ENCODE data around the gene VPS52. TPM values are rescaled to one million over a fixed set of nuclear protein-coding genes. Genes with fewer than 3 reads are reported as not detected.

Gene VPS52
- total and polyA plus RNA-seq, 9 of the 15 experiments (the other 6 are each of a cell fraction or from before 2014, with no cell fraction given), result 24.4 to 103 (median 40.2) TPM

GRCh38 chr6:33248932-33249731 lies 22.5 kb downstream of the VPS52 start (continued):
- no peak for TF ChIP-seq CLOCK (CRISPR knock-in tag; IDR thresholded peaks at IDR 0.05; ENCODE audit: borderline replicate concordance)
- 0 out of 2 replicates have a peak, but pooled peaks have one; percentile 58 for TF ChIP-seq RREB1 (CRISPR knock-in tag; IDR thresholded peaks at IDR 0.05)
- TF ChIP-seq CHCHD3 (CRISPR knock-in tag; IDR thresholded peaks at IDR 0.05), result no peak
- no peak for TF ChIP-seq ZNF75A (CRISPR knock-in tag; IDR thresholded peaks at IDR 0.05)
- TF ChIP-seq ZNF655 (CRISPR knock-in tag; IDR thresholded peaks at IDR 0.05), result 0 out of 2 replicates have a peak, but pooled peaks have one; percentile 72
- no peak for TF ChIP-seq ZNF347 (CRISPR knock-in tag; IDR thresholded peaks at IDR 0.05; ENCODE audit: low read depth)
- no peak for TF ChIP-seq NCOA6 (IDR thresholded peaks at IDR 0.05)
- TF ChIP-seq ZNF197 (CRISPR knock-in tag; IDR thresholded peaks at IDR 0.05; ENCODE audit: low read depth), result no peak
- no peak for TF ChIP-seq NR2F6 (CRISPR knock-in tag; IDR thresholded peaks at IDR 0.05)
- TF ChIP-seq ZC3H4 (CRISPR knock-in tag; IDR thresholded peaks at IDR 0.05; ENCODE audit: borderline replicate concordance), result no peak
- TF ChIP-seq ZNF133 (CRISPR knock-in tag; IDR thresholded peaks at IDR 0.05), result no peak
- TF ChIP-seq TCFL5 (CRISPR knock-in tag; conservative IDR thresholded peaks at IDR 0.05), result no peak
- no peak for TF ChIP-seq ZBED1 (IDR thresholded peaks at IDR 0.05)
- TF ChIP-seq BHLHE40 (IDR thresholded peaks at IDR 0.05; ENCODE audit: low read length), result 0 out of 2 replicates have a peak, but pooled peaks have one; percentile 28
- TF ChIP-seq ZC3H8 (IDR thresholded peaks at IDR 0.05), result no peak
- peak in 1 of 2 experiments; percentile 24; a peak in 1 of 4 replicates for TF ChIP-seq KDM1A (IDR thresholded peaks at IDR 0.05)
- TF ChIP-seq ATF7 (IDR thresholded peaks at IDR 0.05), result peak; percentile 88
- TF ChIP-seq FOXM1 (IDR thresholded peaks at IDR 0.05; ENCODE audit: low read depth), result no peak
- TF ChIP-seq FOXM1 (CRISPR knock-in tag; IDR thresholded peaks at IDR 0.05; ENCODE audit: low read depth), result no peak; the same call in 1 of the 2 replicates
